ENCODE results near the gene UPF3A. TPM values are rescaled to one million over a fixed set of nuclear protein-coding genes. Genes with fewer than 3 reads are reported as not detected.

UPF3A gene
- polyA plus RNA-seq, 2 of the 4 experiments (the other 2 are of a cell fraction): 51.0 to 62.6 TPM

DNA sequence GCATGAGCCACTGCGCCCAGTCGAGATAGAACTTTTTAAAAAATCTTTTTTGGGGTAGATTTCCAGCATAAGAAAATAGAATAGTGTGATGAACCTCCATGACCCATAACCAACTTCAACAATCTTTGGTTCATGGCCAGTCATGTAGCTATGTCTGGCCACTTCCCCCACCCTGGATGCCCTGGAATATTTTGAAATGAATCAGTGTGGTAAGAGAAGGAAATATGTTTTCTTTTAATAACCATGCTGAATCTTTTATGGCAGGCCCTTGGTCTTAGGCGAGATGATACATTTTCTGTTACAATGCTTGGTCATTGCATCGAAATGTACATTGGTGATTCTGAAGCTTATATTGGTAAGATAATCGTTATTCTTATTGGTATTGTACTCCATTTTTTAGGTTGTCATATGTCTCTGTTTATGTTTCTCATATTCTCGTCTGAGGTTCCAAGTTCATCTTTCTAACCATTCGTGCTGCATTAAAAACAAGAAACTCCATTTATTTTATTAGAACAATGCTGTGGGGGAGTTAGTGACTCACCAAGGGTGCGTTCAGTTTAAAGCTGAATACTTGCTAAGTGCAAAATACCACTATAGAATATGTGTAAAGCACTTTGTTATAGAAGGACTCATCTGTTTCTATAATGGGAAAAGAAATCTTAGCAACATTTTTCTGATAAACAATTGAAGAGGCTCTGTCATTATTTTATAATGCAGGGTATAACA, 16.4 kb upstream of the UPF3A start:
- H3K27ac ChIP-seq: no peak overlapping the region
- ChIA-PET CTCF (interaction anchor here (0.6 kb wide), 1 partner anchor 13 kb away, joined by 3 read pairs; no protein-coding TSS in a partner anchor), POLR2A (no interaction called here)
- ATAC-seq (no peak), FAIRE-seq (no peak), DNase-seq (ENCODE audit: low read depth in 1 of 2, low spot score in 1 of 2) (no peak)
- no peaks in the 10 kb centered on the region for H3K9me3 ChIP-seq
- H3K4me3 ChIP-seq: no peak overlapping the region
- no peaks in the 10 kb centered on the region for H3K4me1 ChIP-seq
- no peak for TF ChIP-seq KDM5A (IDR thresholded peaks at IDR 0.05)
- 92% methylated on average over 8 of the region's 8 CpGs for WGBS (ENCODE audit: missing lambda C conversion rate)
- H3K4me2 ChIP-seq: no peak overlapping the region

DNA sequence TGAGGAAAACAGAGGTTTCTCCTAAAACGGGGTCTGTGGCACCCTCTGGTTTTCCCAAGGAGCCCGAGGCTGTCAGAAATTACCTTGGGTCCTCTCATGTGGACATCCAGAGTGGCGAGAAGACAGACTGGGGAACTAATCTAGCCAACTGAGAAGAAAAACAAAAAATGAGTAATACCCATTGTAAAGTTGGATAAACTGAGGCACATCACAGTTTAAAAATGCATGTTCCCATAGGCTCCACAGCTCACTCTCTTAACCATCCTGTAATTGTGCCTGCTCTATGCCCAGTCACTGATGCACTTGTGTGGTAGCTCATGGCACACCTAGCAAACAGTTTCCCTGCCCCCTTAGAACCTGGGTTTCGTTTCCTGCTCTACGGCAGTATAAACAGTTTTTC, 15.2 kb upstream of the UPF3A start:
- no peak overlapping the region for H3K27ac ChIP-seq
- 91% methylated on average over 5 of the region's 5 CpGs for WGBS (ENCODE audit: missing lambda C conversion rate)
- CTCF ChIA-PET: no interaction called here
- H3K4me2 ChIP-seq: no peak overlapping the region
- no peak for TF ChIP-seq ESRRA (IDR thresholded peaks at IDR 0.05; ENCODE audit: borderline replicate concordance, low read length)
- TF ChIP-seq RFX5 (IDR thresholded peaks at IDR 0.05): no peak
- no peak for TF ChIP-seq TP53 (CRISPR knock-in tag; IDR thresholded peaks at IDR 0.05)
- no peak for TF ChIP-seq CEBPB (IDR thresholded peaks at IDR 0.05)
- no peak for TF ChIP-seq ZC3H11A (IDR thresholded peaks at IDR 0.05)
- TF ChIP-seq FOXS1 (CRISPR knock-in tag; IDR thresholded peaks at IDR 0.05): no peak
- no peak for TF ChIP-seq EHF (CRISPR knock-in tag; IDR thresholded peaks at IDR 0.05)
- TF ChIP-seq TFCP2L1 (CRISPR knock-in tag; IDR thresholded peaks at IDR 0.05): no peak
- no peak for TF ChIP-seq FOSB (CRISPR knock-in tag; IDR thresholded peaks at IDR 0.05)
- no peak for TF ChIP-seq RCOR1 (IDR thresholded peaks at IDR 0.05; ENCODE audit: low read depth, low read length)
- TF ChIP-seq, protein P1, sequence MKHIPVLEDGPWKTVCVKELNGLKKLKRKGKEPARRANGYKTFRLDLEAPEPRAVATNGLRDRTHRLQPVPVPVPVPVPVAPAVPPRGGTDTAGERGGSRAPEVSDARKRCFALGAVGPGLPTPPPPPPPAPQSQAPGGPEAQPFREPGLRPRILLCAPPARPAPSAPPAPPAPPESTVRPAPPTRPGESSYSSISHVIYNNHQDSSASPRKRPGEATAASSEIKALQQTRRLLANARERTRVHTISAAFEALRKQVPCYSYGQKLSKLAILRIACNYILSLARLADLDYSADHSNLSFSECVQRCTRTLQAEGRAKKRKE (CRISPR knock-in tag; IDR thresholded peaks at IDR 0.05; ENCODE audit: low read depth): no peak
- TF ChIP-seq, protein P2, sequence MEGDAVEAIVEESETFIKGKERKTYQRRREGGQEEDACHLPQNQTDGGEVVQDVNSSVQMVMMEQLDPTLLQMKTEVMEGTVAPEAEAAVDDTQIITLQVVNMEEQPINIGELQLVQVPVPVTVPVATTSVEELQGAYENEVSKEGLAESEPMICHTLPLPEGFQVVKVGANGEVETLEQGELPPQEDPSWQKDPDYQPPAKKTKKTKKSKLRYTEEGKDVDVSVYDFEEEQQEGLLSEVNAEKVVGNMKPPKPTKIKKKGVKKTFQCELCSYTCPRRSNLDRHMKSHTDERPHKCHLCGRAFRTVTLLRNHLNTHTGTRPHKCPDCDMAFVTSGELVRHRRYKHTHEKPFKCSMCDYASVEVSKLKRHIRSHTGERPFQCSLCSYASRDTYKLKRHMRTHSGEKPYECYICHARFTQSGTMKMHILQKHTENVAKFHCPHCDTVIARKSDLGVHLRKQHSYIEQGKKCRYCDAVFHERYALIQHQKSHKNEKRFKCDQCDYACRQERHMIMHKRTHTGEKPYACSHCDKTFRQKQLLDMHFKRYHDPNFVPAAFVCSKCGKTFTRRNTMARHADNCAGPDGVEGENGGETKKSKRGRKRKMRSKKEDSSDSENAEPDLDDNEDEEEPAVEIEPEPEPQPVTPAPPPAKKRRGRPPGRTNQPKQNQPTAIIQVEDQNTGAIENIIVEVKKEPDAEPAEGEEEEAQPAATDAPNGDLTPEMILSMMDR (IDR thresholded peaks at IDR 0.05): no peak
- no peak for TF ChIP-seq POLR2AphosphoS2 (conservative IDR thresholded peaks at IDR 0.05; ENCODE audit: low read length)
- TF ChIP-seq NR3C1 (IDR thresholded peaks at IDR 0.05): no peak
- no peak for TF ChIP-seq JUNB (IDR thresholded peaks at IDR 0.05)
- no peak for TF ChIP-seq CBX8 (IDR thresholded peaks at IDR 0.05)
- TF ChIP-seq KDM5A (IDR thresholded peaks at IDR 0.05): no peak
- TF ChIP-seq POLR2A (IDR thresholded peaks at IDR 0.05; ENCODE audit: low read length): no peak
- H3K4me1 ChIP-seq: no peaks in the 10 kb centered on the region
- no peak for FAIRE-seq
- POLR2A ChIA-PET: no interaction called here
- no peak for DNase-seq (ENCODE audit: low read depth in 1 of 2, low spot score in 1 of 2)
- H3K9me3 ChIP-seq: no peaks in the 10 kb centered on the region
- no peak for ATAC-seq
- no peak overlapping the region for H3K4me3 ChIP-seq

DNA sequence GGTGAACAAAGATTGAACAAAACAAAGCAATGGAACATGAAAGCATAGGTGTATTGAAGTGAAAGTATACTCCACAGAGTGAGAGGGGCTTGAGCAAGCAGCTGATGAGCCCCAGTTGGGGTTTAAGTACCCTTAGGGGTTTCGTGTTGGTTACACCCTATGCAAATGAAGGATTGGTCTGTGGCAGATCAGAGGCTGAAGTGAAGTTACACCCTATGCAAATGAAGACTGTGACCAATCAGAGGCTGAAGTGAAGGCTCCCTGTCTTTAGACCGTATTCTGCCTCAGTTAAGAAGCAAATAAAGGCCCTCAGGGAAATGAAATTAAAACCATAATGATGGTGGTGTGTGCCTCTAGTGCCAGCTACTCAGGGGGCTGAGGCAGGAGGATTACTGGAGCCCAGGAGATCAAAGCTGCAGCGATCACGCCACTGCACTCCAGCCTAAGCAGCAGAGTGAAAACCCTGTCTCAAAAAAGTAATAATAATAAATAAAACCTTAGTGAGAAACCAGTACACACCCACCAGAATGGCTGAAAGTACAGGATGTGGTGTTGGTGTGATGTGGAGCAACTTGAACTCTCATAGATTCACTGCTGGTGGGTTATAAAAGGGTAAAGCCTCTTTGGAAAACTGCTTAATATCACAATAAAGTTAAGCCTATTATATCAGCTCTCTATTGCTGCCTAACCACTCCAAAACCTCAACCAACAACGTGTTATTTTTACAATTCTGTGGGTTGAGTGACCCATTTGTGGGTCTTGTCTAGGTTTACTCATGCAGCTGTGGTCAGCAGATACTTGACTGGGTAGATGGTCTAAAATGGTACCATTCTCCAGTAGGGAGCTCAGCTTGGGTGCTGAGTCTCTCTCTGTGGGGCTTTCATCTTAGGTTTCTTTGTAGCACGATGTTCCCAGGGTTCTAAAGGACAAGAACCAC, 12.8 kb upstream of the UPF3A start:
- ATAC-seq (no peak), FAIRE-seq (no peak), DNase-seq (ENCODE audit: low read depth in 1 of 2, low spot score in 1 of 2) (no peak)
- 89% methylated on average over 6 of the region's 6 CpGs for WGBS (ENCODE audit: missing lambda C conversion rate)
- ChIA-PET CTCF (interaction anchor here (0.7 to 1.7 kb wide), 3 partner anchors 11 to 71 kb away, joined by 3 read pairs; no protein-coding TSS in a partner anchor), POLR2A (interaction anchor here (0.7 kb wide), 1 partner anchor 13 kb away, joined by 3 read pairs; the partner anchor contains the start of gene UPF3A)
- H3K27ac ChIP-seq: no peak overlapping the region
- H3K4me2 ChIP-seq: no peak overlapping the region
- no peaks in the 10 kb centered on the region for H3K4me1 ChIP-seq
- TF ChIP-seq FOSL2 (IDR thresholded peaks at IDR 0.05) (no peak), FOSL2 (CRISPR knock-in tag; IDR thresholded peaks at IDR 0.05) (no peak), JUNB (IDR thresholded peaks at IDR 0.05) (no peak)
- no peak overlapping the region for H3K4me3 ChIP-seq
- H3K9me3 ChIP-seq: no peaks in the 10 kb centered on the region

Data from A549 (cell line).